Measurements from ENCODE around the gene FAM24B. TPM values are rescaled to one million over a fixed set of nuclear protein-coding genes. Genes with fewer than 3 reads are reported as not detected.

Gene FAM24B
- total and polyA plus RNA-seq, 8 donors: 3.5 to 7.1 (median 4.9) TPM

DNA sequence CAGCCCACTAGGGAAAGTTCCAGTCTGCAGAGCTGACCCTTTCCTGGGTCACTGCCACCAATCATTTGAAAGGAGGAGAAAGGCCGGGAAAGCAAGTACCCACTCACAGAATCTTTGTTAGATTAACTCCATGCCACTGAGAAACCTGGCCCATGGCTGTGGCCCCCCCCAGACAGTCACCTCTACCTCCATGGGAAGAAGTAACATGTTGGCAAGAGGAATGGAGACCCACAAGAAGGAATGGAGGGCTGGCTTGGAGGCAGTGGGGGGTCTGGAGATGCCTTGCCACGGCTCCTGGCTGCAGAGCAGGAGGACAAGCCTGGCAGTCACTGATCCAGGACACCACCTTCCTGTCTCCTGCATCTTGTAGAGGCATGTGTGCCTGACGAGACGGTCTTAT, 66.6 kb downstream of the FAM24B start:
- FAIRE-seq: no peak
- H3K4me1 ChIP-seq: no peaks in the 10 kb centered on the region
- intact Hi-C loops (cut with DNase I): no loop called here
- no peak overlapping the region for H3K4me3 ChIP-seq
- H3K27me3 ChIP-seq: peaks cover 0 to 5% (median 0%) of the 10 kb centered on the region in 4 donors
- H3K9me3 ChIP-seq: no peaks in the 10 kb centered on the region
- TF ChIP-seq, protein P1, sequence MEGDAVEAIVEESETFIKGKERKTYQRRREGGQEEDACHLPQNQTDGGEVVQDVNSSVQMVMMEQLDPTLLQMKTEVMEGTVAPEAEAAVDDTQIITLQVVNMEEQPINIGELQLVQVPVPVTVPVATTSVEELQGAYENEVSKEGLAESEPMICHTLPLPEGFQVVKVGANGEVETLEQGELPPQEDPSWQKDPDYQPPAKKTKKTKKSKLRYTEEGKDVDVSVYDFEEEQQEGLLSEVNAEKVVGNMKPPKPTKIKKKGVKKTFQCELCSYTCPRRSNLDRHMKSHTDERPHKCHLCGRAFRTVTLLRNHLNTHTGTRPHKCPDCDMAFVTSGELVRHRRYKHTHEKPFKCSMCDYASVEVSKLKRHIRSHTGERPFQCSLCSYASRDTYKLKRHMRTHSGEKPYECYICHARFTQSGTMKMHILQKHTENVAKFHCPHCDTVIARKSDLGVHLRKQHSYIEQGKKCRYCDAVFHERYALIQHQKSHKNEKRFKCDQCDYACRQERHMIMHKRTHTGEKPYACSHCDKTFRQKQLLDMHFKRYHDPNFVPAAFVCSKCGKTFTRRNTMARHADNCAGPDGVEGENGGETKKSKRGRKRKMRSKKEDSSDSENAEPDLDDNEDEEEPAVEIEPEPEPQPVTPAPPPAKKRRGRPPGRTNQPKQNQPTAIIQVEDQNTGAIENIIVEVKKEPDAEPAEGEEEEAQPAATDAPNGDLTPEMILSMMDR (IDR thresholded peaks at IDR 0.05): no peak
- H3K27ac ChIP-seq: no peak overlapping the region
- DNase-seq: no peak
- no peaks in the 10 kb centered on the region for H3K36me3 ChIP-seq
- 70 to 77% methylated on average over 4 of the region's 4 CpGs for WGBS, 2 donors
- no peak for ATAC-seq

DNA sequence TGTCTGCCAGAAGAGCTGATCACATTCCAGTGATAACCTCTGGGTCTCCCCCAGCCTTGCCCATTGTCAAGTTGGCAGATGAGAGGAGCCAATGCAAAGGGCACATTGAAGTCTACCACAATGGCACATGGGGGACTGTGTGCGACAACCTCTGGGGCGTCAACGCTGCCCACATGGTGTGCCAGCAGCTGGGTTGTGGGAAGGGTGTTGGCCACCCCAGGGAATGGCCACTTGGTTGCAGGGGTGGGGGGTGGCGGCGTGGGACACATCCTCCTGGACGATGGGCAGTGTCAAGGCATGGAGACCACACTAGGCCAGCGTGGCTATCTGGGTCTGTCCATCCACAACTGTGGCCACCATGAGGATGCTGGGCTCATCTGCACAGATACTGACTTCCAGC, 77.1 kb downstream of the FAM24B start:
- TF ChIP-seq, protein P1 (IDR thresholded peaks at IDR 0.05): no peak

More for the DNA sequence above, 77.1 kb downstream of the FAM24B start:
- no peak for DNase-seq
- no peak for ATAC-seq
- no peaks in the 10 kb centered on the region for H3K9me3 ChIP-seq
- H3K27me3 ChIP-seq: peaks cover 0 to 5% (median 0%) of the 10 kb centered on the region in 4 donors
- no peak overlapping the region for H3K27ac ChIP-seq
- no peaks in the 10 kb centered on the region for H3K4me1 ChIP-seq
- intact Hi-C loops (cut with DNase I): no loop called here
- WGBS, 2 donors: 82 to 93% methylated on average over 7 of the region's 7 CpGs
- H3K4me3 ChIP-seq: no peak overlapping the region
- no peak for FAIRE-seq
- H3K36me3 ChIP-seq: no peaks in the 10 kb centered on the region

Other genes starting within 250 kb of the FAM24B start
- gene C10orf120, start 179.7 kb downstream of the FAM24B start, total RNA-seq: under 1 TPM in 3 of 6 donors, not detected in 3; 0.19 to 0.23 (median 0.20) TPM
- under 1 TPM; 0.12 to 0.15 TPM for gene C10orf120, start 179.7 kb downstream of the FAM24B start, polyA plus RNA-seq
- 1,000 to 10,000 TPM in 4 of 6 donors, 100 to 1,000 TPM in 2; 734 to 3,085 (median 1,884) TPM for gene CUZD1, start 33.7 kb downstream of the FAM24B start, total RNA-seq
- gene CUZD1, start 33.7 kb downstream of the FAM24B start, polyA plus RNA-seq: 1,000 to 10,000 TPM; 2,023 to 2,052 TPM
- gene FAM24A, start 31.0 kb upstream of the FAM24B start, total RNA-seq: not detected
- gene FAM24A, start 31.0 kb upstream of the FAM24B start, polyA plus RNA-seq: not detected
- 1 to 10 TPM; 2.2 to 4.4 (median 2.9) TPM for gene C10orf88, start 74.6 kb upstream of the FAM24B start, total RNA-seq
- gene C10orf88, start 74.6 kb upstream of the FAM24B start, polyA plus RNA-seq: 1 to 10 TPM; 3.8 to 5.6 TPM
- 1 to 10 TPM; 1.4 to 3.1 (median 2.2) TPM for gene PSTK, start 100.8 kb upstream of the FAM24B start, total RNA-seq
- gene PSTK, start 100.8 kb upstream of the FAM24B start, polyA plus RNA-seq: 1 to 10 TPM; 1.9 to 3.1 TPM
- gene IKZF5, start 129.2 kb upstream of the FAM24B start, total RNA-seq: 10 to 100 TPM in 3 of 6 donors, 1 to 10 TPM in 3; 7.4 to 13.1 (median 10.5) TPM
- 1 to 10 TPM; 6.2 to 8.5 TPM for gene IKZF5, start 129.2 kb upstream of the FAM24B start, polyA plus RNA-seq
- gene ACADSB, start 129.4 kb upstream of the FAM24B start, total RNA-seq: 10 to 100 TPM; 10.1 to 18.2 (median 13.3) TPM
- 1 to 10 TPM; 3.6 to 6.4 TPM for gene ACADSB, start 129.4 kb upstream of the FAM24B start, polyA plus RNA-seq